GM23248 (cell line): ENCODE results near the gene ANKRD27.

Experiments
- EZH2 ChIP-seq: fragments of 200-600 bp; sonication (generic); IDR thresholded peaks from 2 replicates; pipeline ENCODE4 v1.6.1; 2018; ENCODE audit warnings: antibody characterized with exemption, mild to moderate bottlenecking; ENCODE audit not compliant: insufficient read depth, poor library complexity, severe bottlenecking
- EZH2phosphoT487 ChIP-seq: fragments of 200-600 bp; sonication (generic); IDR thresholded peaks from 2 replicates; pipeline ENCODE4 v1.6.1; 2018; ENCODE audit warnings: antibody characterized with exemption, moderate library complexity, mild to moderate bottlenecking, low read depth; ENCODE audit not compliant: insufficient read depth

GRCh38 chr19:32674153-32674930 lies 638 bp downstream of the ANKRD27 start:
- no peak for TF ChIP-seq EZH2
- TF ChIP-seq EZH2phosphoT487 = no peak
